GM23338 (cell line): Measurements from ENCODE around the gene CLEC12A.

Experiments
- CREB1 ChIP-seq: fragments of 250-450 bp; sonication (Bioruptor Pico); IDR thresholded peaks from 2 replicates; pipeline ENCODE4 v1.5.0; 2020; ENCODE audit warnings: low read depth, mild to moderate bottlenecking, moderate library complexity
- EZH2 ChIP-seq: fragments of 200-600 bp; sonication (generic); IDR thresholded peaks from one replicate; pipeline ENCODE4 v1.8.0; 2017; ENCODE audit warnings: antibody characterized with exemption, mild to moderate bottlenecking, low read depth; ENCODE audit not compliant: unreplicated experiment
- JUNB ChIP-seq: IDR thresholded peaks from one replicate; pipeline ENCODE4 v1.6.1; 2016; ENCODE audit warnings: antibody characterized with exemption; ENCODE audit not compliant: unreplicated experiment
- POLR2AphosphoS5 ChIP-seq: IDR thresholded peaks from 2 replicates; pipeline ENCODE4 v1.6.1; 2016; ENCODE audit warnings: antibody characterized with exemption, low read depth
- STAT1 ChIP-seq: IDR thresholded peaks from one replicate; pipeline ENCODE4 v1.6.1; 2016; ENCODE audit warnings: antibody characterized with exemption; ENCODE audit not compliant: unreplicated experiment
- TF ChIP-seq, protein P1 (sequence below), 2 experiments: fragments of 200-600 bp in 1 of 2; sonication (generic) in 1 of 2; conservative IDR thresholded peaks; 2 replicates each; pipeline versions ENCODE4 v1.5.1 to v1.6.1; 2016 to 2017; ENCODE audit warnings: antibody characterized with exemption in 2 of 2, low read depth in 2 of 2, mild to moderate bottlenecking in 2 of 2, moderate library complexity in 1 of 2
- TF ChIP-seq, protein P2 (sequence below): IDR thresholded peaks from one replicate; pipeline ENCODE4 v1.6.1; 2018; ENCODE audit warnings: antibody characterized with exemption; ENCODE audit not compliant: unreplicated experiment
- TF ChIP-seq, protein P3 (sequence below): IDR thresholded peaks from 2 replicates; pipeline ENCODE4 v1.6.1; 2016; ENCODE audit warnings: antibody characterized with exemption

DNA sequence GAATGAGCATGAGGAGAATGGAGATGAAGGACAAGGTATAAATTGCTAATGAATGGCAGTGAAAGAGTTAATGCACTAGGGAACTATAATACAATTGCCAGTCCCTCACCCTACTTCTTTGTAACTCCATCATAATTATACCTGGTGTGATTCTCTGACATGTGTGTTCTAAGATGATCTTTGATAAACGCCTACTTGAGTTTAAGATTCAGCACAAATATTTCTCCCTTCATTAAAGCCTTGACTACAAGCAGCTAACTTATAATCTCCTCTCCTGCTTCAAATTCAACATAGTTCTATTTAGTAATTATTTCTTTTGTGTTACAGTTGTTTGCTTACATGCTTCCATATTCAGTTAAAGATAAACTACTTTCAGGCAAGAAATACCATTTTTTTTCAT is 29.4 kb upstream of the CLEC12A start:
- TF ChIP-seq, protein P1, sequence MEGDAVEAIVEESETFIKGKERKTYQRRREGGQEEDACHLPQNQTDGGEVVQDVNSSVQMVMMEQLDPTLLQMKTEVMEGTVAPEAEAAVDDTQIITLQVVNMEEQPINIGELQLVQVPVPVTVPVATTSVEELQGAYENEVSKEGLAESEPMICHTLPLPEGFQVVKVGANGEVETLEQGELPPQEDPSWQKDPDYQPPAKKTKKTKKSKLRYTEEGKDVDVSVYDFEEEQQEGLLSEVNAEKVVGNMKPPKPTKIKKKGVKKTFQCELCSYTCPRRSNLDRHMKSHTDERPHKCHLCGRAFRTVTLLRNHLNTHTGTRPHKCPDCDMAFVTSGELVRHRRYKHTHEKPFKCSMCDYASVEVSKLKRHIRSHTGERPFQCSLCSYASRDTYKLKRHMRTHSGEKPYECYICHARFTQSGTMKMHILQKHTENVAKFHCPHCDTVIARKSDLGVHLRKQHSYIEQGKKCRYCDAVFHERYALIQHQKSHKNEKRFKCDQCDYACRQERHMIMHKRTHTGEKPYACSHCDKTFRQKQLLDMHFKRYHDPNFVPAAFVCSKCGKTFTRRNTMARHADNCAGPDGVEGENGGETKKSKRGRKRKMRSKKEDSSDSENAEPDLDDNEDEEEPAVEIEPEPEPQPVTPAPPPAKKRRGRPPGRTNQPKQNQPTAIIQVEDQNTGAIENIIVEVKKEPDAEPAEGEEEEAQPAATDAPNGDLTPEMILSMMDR (conservative IDR thresholded peaks at IDR 0.05; ENCODE audit: low read depth in 2 of 2), result no peak
- TF ChIP-seq EZH2 (no peak), JUNB (no peak), POLR2AphosphoS5 (no peak), STAT1 (no peak), CREB1 (CRISPR knock-in tag) (no peak)
- TF ChIP-seq, protein P2, sequence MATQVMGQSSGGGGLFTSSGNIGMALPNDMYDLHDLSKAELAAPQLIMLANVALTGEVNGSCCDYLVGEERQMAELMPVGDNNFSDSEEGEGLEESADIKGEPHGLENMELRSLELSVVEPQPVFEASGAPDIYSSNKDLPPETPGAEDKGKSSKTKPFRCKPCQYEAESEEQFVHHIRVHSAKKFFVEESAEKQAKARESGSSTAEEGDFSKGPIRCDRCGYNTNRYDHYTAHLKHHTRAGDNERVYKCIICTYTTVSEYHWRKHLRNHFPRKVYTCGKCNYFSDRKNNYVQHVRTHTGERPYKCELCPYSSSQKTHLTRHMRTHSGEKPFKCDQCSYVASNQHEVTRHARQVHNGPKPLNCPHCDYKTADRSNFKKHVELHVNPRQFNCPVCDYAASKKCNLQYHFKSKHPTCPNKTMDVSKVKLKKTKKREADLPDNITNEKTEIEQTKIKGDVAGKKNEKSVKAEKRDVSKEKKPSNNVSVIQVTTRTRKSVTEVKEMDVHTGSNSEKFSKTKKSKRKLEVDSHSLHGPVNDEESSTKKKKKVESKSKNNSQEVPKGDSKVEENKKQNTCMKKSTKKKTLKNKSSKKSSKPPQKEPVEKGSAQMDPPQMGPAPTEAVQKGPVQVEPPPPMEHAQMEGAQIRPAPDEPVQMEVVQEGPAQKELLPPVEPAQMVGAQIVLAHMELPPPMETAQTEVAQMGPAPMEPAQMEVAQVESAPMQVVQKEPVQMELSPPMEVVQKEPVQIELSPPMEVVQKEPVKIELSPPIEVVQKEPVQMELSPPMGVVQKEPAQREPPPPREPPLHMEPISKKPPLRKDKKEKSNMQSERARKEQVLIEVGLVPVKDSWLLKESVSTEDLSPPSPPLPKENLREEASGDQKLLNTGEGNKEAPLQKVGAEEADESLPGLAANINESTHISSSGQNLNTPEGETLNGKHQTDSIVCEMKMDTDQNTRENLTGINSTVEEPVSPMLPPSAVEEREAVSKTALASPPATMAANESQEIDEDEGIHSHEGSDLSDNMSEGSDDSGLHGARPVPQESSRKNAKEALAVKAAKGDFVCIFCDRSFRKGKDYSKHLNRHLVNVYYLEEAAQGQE, result no peak
- TF ChIP-seq, protein P3, sequence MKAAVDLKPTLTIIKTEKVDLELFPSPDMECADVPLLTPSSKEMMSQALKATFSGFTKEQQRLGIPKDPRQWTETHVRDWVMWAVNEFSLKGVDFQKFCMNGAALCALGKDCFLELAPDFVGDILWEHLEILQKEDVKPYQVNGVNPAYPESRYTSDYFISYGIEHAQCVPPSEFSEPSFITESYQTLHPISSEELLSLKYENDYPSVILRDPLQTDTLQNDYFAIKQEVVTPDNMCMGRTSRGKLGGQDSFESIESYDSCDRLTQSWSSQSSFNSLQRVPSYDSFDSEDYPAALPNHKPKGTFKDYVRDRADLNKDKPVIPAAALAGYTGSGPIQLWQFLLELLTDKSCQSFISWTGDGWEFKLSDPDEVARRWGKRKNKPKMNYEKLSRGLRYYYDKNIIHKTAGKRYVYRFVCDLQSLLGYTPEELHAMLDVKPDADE, result no peak
